ENCODE data around the gene TTYH2. TPM values are rescaled to one million over a fixed set of nuclear protein-coding genes. Genes with fewer than 3 reads are reported as not detected.

Gene TTYH2
- total RNA-seq: 16.8 to 17.2 TPM (median 17.0 TPM) in 3 replicates

GRCh38 chr17:74212913-74213791 is at the start of gene TTYH2:
Gene TTYH2, plus strand, starts transcription at chr17:74213571. Its CDS starts 17 bp downstream, at chr17:74213588.
- TF ChIP-seq CTCF (IDR thresholded peaks at IDR 0.05; ENCODE audit: unreplicated experiment): no peak
- peaks cover 37% of the 10 kb centered on the region for H3K4me1 Mint-ChIP-seq
- H3K27ac Mint-ChIP-seq: peak within 1 kb of the TSS; percentile 68
- peaks cover 53% of the 10 kb centered on the region for H3K27me3 Mint-ChIP-seq (ENCODE audit: low read depth)
- no peaks in the 10 kb centered on the region for H3K36me3 Mint-ChIP-seq
- peak within 1 kb of the TSS; percentile 77 for H3K4me3 Mint-ChIP-seq
- peak; percentile 61 to 81 for DNase-seq (ENCODE audit: low spot score in 2 of 2, unreplicated experiment in 2 of 2)
- no peaks in the 10 kb centered on the region for H3K9me3 Mint-ChIP-seq

- H3K9me3 Mint-ChIP-seq: peaks cover 13% of the 10 kb centered on the region
- DNase-seq (ENCODE audit: low spot score in 2 of 2, unreplicated experiment in 2 of 2): peak in 1 of 2 experiments; percentile 21
- no peak overlapping the region for H3K4me3 Mint-ChIP-seq
- H3K36me3 Mint-ChIP-seq: no peaks in the 10 kb centered on the region
- H3K27ac Mint-ChIP-seq: no peak overlapping the region
- H3K27me3 Mint-ChIP-seq (ENCODE audit: low read depth): peaks cover 32% of the 10 kb centered on the region
- no peak for TF ChIP-seq CTCF (IDR thresholded peaks at IDR 0.05; ENCODE audit: unreplicated experiment)
- no peaks in the 10 kb centered on the region for H3K4me1 Mint-ChIP-seq
Observed at GRCh38 chr17:74163836-74164235, 49.5 kb upstream of the TTYH2 start.

GRCh38 chr17:74164446-74165045 is 48.8 kb upstream of the TTYH2 start:
- H3K4me3 Mint-ChIP-seq: no peak overlapping the region
- H3K27me3 Mint-ChIP-seq (ENCODE audit: low read depth): peaks cover 30% of the 10 kb centered on the region
- H3K4me1 Mint-ChIP-seq: no peaks in the 10 kb centered on the region
- H3K27ac Mint-ChIP-seq: no peak overlapping the region
- no peaks in the 10 kb centered on the region for H3K36me3 Mint-ChIP-seq
- no peak for TF ChIP-seq CTCF (IDR thresholded peaks at IDR 0.05; ENCODE audit: unreplicated experiment)
- DNase-seq (ENCODE audit: low spot score in 2 of 2, unreplicated experiment in 2 of 2): peak in 1 of 2 experiments; percentile 22
- H3K9me3 Mint-ChIP-seq: peaks cover 13% of the 10 kb centered on the region

- no peak overlapping the region for H3K4me3 Mint-ChIP-seq
- H3K36me3 Mint-ChIP-seq: no peaks in the 10 kb centered on the region
- peaks cover 36% of the 10 kb centered on the region for H3K27me3 Mint-ChIP-seq (ENCODE audit: low read depth)
- no peak overlapping the region for H3K27ac Mint-ChIP-seq
- peaks cover 13% of the 10 kb centered on the region for H3K9me3 Mint-ChIP-seq
- no peaks in the 10 kb centered on the region for H3K4me1 Mint-ChIP-seq
- no peak for TF ChIP-seq CTCF (IDR thresholded peaks at IDR 0.05; ENCODE audit: unreplicated experiment)
- no peak for DNase-seq (ENCODE audit: low spot score in 2 of 2, unreplicated experiment in 2 of 2)
Observed at GRCh38 chr17:74165797-74166365, 47.5 kb upstream of the TTYH2 start.

GRCh38 chr17:74170924-74171323 is 42.4 kb upstream of the TTYH2 start:
- Mint-ChIP-seq H3K4me3 (no peak overlapping the region), H3K9me3 (peaks cover 13% of the 10 kb centered on the region), H3K4me1 (peaks cover 10% of the 10 kb centered on the region), H3K27ac (no peak overlapping the region), H3K27me3 (ENCODE audit: low read depth) (peaks cover 47% of the 10 kb centered on the region), H3K36me3 (no peaks in the 10 kb centered on the region)
- no peak for TF ChIP-seq CTCF (IDR thresholded peaks at IDR 0.05; ENCODE audit: unreplicated experiment)
- no peak for DNase-seq (ENCODE audit: low spot score in 2 of 2, unreplicated experiment in 2 of 2)
